IMR-90 (cell line): ENCODE results near the gene COIL. TPM values are rescaled to one million over a fixed set of nuclear protein-coding genes. Genes with fewer than 3 reads are reported as not detected.

ENCODE experiments used
- ATAC-seq: fragments of 200-7000 bp; cut with Tn5 transposase; 2 replicates; pipeline ENCODE4 v1.9.1; 2020; ENCODE audit warnings: low read depth, mild to moderate bottlenecking, moderate library complexity
- BruUV-seq: library from RNA; stranded (reverse); fragments of 400-500 nt; replicated peaks from 2 replicates; lab custom pipeline; 2021; lab: Mats Ljungman, UMichigan
- CTCF ChIA-PET: fragments of 300-600 bp; formaldehyde crosslinking; extraction: SDS; loops from one replicate; lab custom pipeline; 2021; ENCODE audit warnings: antibody characterized with exemption; lab: Yijun Ruan, JAX
- POLR2A ChIA-PET: fragments of 300-600 bp; sonication (Branson Sonifier 250); formaldehyde crosslinking; loops from one replicate; lab custom pipeline; 2022; ENCODE audit warnings: antibody characterized with exemption; ENCODE audit not compliant: unreplicated experiment; lab: Charles Lee
- DNase-seq: peaks from one replicate; pipeline ENCODE4 v3.0.0; 2013
- H2AFZ ChIP-seq: replicated peaks from 2 replicates; pipeline ENCODE3; 2013; ENCODE audit warnings: low read length, mild to moderate bottlenecking; ENCODE audit not compliant: poor library complexity
- H2AK5ac ChIP-seq: 2 replicates; pipeline ENCODE4 v1.6.1; 2013; ENCODE audit warnings: low read depth, low read length, inconsistent platforms
- H2AK9ac ChIP-seq: replicated peaks from 2 replicates; pipeline ENCODE3; 2013; ENCODE audit warnings: mild to moderate bottlenecking, low read depth, low read length, moderate library complexity; ENCODE audit not compliant: poor library complexity
- H2BK120ac ChIP-seq: 2 replicates; pipeline ENCODE4 v1.6.1; 2013; ENCODE audit warnings: low read depth, low read length, inconsistent platforms
- H2BK15ac ChIP-seq: 3 replicates; pipeline ENCODE4 v1.6.1; 2013; ENCODE audit warnings: low read depth, low read length, inconsistent platforms
- H2BK20ac ChIP-seq: 2 replicates; pipeline ENCODE4 v1.6.1; 2013; ENCODE audit warnings: low read depth, mild to moderate bottlenecking, inconsistent platforms, low read length, moderate library complexity
- H2BK5ac ChIP-seq: 2 replicates; pipeline ENCODE4 v1.6.1; 2013; ENCODE audit warnings: mild to moderate bottlenecking, low read depth, low read length, inconsistent platforms; ENCODE audit not compliant: poor library complexity, severe bottlenecking
- H3K14ac ChIP-seq: replicated peaks from 2 replicates; pipeline ENCODE4 v1.6.1; 2013; ENCODE audit warnings: low read depth, low read length, inconsistent platforms
- H3K18ac ChIP-seq: 2 replicates; pipeline ENCODE4 v1.6.1; 2013; ENCODE audit warnings: low read depth, low read length, control low read depth
- H3K23ac ChIP-seq: 2 replicates; pipeline ENCODE4 v1.6.1; 2013; ENCODE audit warnings: low read depth, low read length, inconsistent platforms
- H3K27ac ChIP-seq: 2 replicates; pipeline ENCODE4 v1.5.1; 2013; ENCODE audit warnings: mild to moderate bottlenecking, control low read depth, low read length; ENCODE audit not compliant: insufficient read depth
- H3K27me3 ChIP-seq: 2 replicates; pipeline ENCODE4 v1.6.1; 2013; ENCODE audit warnings: low read length; ENCODE audit not compliant: control insufficient read depth, insufficient read depth
- H3K36me3 ChIP-seq: 2 replicates; pipeline ENCODE4 v1.6.1; 2013; ENCODE audit warnings: low read length, mixed read lengths; ENCODE audit not compliant: control insufficient read depth, insufficient read depth
- H3K4ac ChIP-seq: 2 replicates; pipeline ENCODE4 v1.6.1; 2013; ENCODE audit warnings: low read depth, low read length, inconsistent platforms
- H3K4me1 ChIP-seq: 2 replicates; pipeline ENCODE4 v1.6.1; 2013; ENCODE audit warnings: low read length, mixed read lengths; ENCODE audit not compliant: control insufficient read depth, insufficient read depth
- H3K4me2 ChIP-seq: 2 replicates; pipeline ENCODE4 v1.6.1; 2013; ENCODE audit warnings: low read depth, mild to moderate bottlenecking, control low read depth, low read length, moderate library complexity
- H3K4me3 ChIP-seq: 2 replicates; pipeline ENCODE4 v1.5.1; 2013; ENCODE audit warnings: low read depth, mild to moderate bottlenecking, control low read depth, low read length, moderate library complexity; ENCODE audit not compliant: insufficient read depth
- H3K56ac ChIP-seq: 2 replicates; pipeline ENCODE4 v1.6.1; 2013; ENCODE audit warnings: low read length, inconsistent platforms; ENCODE audit not compliant: insufficient read depth; ENCODE audit errors: extremely low read depth
- H3K79me1 ChIP-seq, 2 experiments: 2 replicates each; pipeline ENCODE4 v1.6.1; 2013; ENCODE audit warnings: low read length in 2 of 2, inconsistent platforms in 1 of 2, low read depth in 1 of 2
- H3K9ac ChIP-seq: 2 replicates; pipeline ENCODE4 v1.6.1; 2013; ENCODE audit warnings: low read depth, low read length, control low read depth
- H3K9me1 ChIP-seq: 2 replicates; pipeline ENCODE4 v1.6.1; 2013; ENCODE audit warnings: low read length, inconsistent platforms; ENCODE audit not compliant: insufficient read depth
- H3K9me3 ChIP-seq: 2 replicates; pipeline ENCODE4 v1.6.1; 2013; ENCODE audit warnings: low read length; ENCODE audit not compliant: control insufficient read depth, insufficient read depth
- H4K20me1 ChIP-seq: 2 replicates; pipeline ENCODE4 v1.6.1; 2013; ENCODE audit warnings: low read length, inconsistent platforms; ENCODE audit not compliant: insufficient read depth
- H4K5ac ChIP-seq: 2 replicates; pipeline ENCODE4 v1.6.1; 2013; ENCODE audit warnings: mild to moderate bottlenecking, low read depth, low read length, control low read depth
- H4K8ac ChIP-seq, 2 experiments: 2 replicates each; pipeline ENCODE4 v1.6.1; 2013; ENCODE audit warnings: low read depth in 2 of 2, low read length in 2 of 2, control low read depth in 1 of 2, inconsistent platforms in 1 of 2
- H4K91ac ChIP-seq: 2 replicates; pipeline ENCODE4 v1.6.1; 2013; ENCODE audit warnings: low read depth, low read length, inconsistent platforms; ENCODE audit not compliant: insufficient read depth
- BHLHE40 ChIP-seq: fragments of 150-350 bp; IDR thresholded peaks from 2 replicates; pipeline ENCODE4 v1.6.1; 2016; ENCODE audit warnings: mild to moderate bottlenecking, low read depth, low read length
- CHD1 ChIP-seq: IDR thresholded peaks from 2 replicates; pipeline ENCODE4 v1.6.1; 2012; ENCODE audit warnings: low read depth, low read length, improper control_type of control experiment
- CTCF ChIP-seq: conservative IDR thresholded peaks from 2 replicates; pipeline ENCODE4 v1.5.1; 2012; ENCODE audit warnings: mild to moderate bottlenecking, low read depth, low read length, improper control_type of control experiment
- ELK1 ChIP-seq: fragments of 150-350 bp; IDR thresholded peaks from 2 replicates; pipeline ENCODE4 v1.6.1; 2016; ENCODE audit warnings: low read depth, mild to moderate bottlenecking, low read length, moderate library complexity, borderline replicate concordance
- FOS ChIP-seq: fragments of 150-350 bp; IDR thresholded peaks from 2 replicates; pipeline ENCODE4 v1.6.1; 2016; ENCODE audit warnings: low read depth, low read length
- MAFK ChIP-seq: IDR thresholded peaks from 2 replicates; pipeline ENCODE4 v1.6.1; 2012; ENCODE audit warnings: low read depth, low read length, improper control_type of control experiment
- MAZ ChIP-seq: IDR thresholded peaks from 2 replicates; pipeline ENCODE4 v1.6.1; 2012; ENCODE audit warnings: low read depth, mild to moderate bottlenecking, low read length, improper control_type of control experiment, moderate library complexity, borderline replicate concordance
- NFE2L2 ChIP-seq: fragments of 150-350 bp; IDR thresholded peaks from 2 replicates; pipeline ENCODE4 v1.6.1; 2016; ENCODE audit warnings: low read depth, mild to moderate bottlenecking, low read length
- POLR2A ChIP-seq: IDR thresholded peaks from 2 replicates; pipeline ENCODE4 v1.6.1; 2012; ENCODE audit warnings: mild to moderate bottlenecking, low read depth, low read length
- RAD21 ChIP-seq: IDR thresholded peaks from 2 replicates; pipeline ENCODE4 v1.6.1; 2012; ENCODE audit warnings: low read length, improper control_type of control experiment
- RFX5 ChIP-seq: IDR thresholded peaks from 2 replicates; pipeline ENCODE4 v1.8.0; 2012; ENCODE audit warnings: low read depth, mild to moderate bottlenecking, low read length, moderate library complexity
- SMC3 ChIP-seq: fragments of 150-350 bp; IDR thresholded peaks from 2 replicates; pipeline ENCODE4 v1.6.1; 2016; ENCODE audit warnings: low read depth, mild to moderate bottlenecking, antibody characterized with exemption, low read length, moderate library complexity
- USF2 ChIP-seq: fragments of 150-350 bp; IDR thresholded peaks from 2 replicates; pipeline ENCODE4 v1.6.1; 2017; ENCODE audit warnings: mild to moderate bottlenecking, antibody characterized with exemption, low read length, low read depth
- WGBS, 2 experiments: methylation state at CpG; one replicate each; pipeline versions ENCODE4 v1.1.5 to v1.1.7; 2013; ENCODE audit warnings: missing lambda C conversion rate in 2 of 2; ENCODE audit not compliant: insufficient read length in 1 of 2; ENCODE audit errors: extremely low coverage in 2 of 2; 5-methylcytosine and 5-hydroxymethylcytosine counted together
- dilution Hi-C: fragments of 300-500 bp; cut with HindIII; formaldehyde crosslinking; loops from one replicate; pipeline ENCODE4 v1.14.3; 2018; ENCODE audit warnings: low sequenced_read_pairs; ENCODE audit not compliant: unreplicated experiment
- in situ Hi-C: fragments of 300-500 bp; cut with MboI; formaldehyde crosslinking; loops from 3 replicates; pipeline ENCODE4 v1.14.3; 2019; ENCODE audit warnings: low sequenced_read_pairs, inconsistent platforms, mixed read lengths
- intact Hi-C: fragments of 100-400 bp; cut with micrococcal nuclease; formaldehyde crosslinking; loops from 2 replicates; pipeline ENCODE4 v1.10.0; 2022
- polyA plus RNA-seq, 3 experiments: library from polyadenylated mRNA; depleted of rRNA; stranded (reverse); fragments of >200 nt; gene quantifications; 2 replicates each; pipeline ENCODE4 v1.2.3, GENCODE V29; 2012; ENCODE audit warnings: low replicate concordance in 1 of 3
- total RNA-seq: library from RNA; depleted of rRNA; stranded (reverse); fragments of >200 nt; gene quantifications from 2 replicates; pipeline ENCODE4 v1.2.3, GENCODE V29; 2012

The COIL gene
- total and polyA plus RNA-seq, 2 of the 4 experiments (the other 2 are of a cell fraction): 5.2 to 13.3 TPM

- TF ChIP-seq SMC3 (no peak), NFE2L2 (no peak), MAFK (no peak)
Measured at GRCh38 chr17:56976941-56977608, 16.2 kb upstream of the COIL start (continued).

GRCh38 chr17:56975656-56976055 lies 14.8 kb upstream of the COIL start:
- peaks cover 8% of the 10 kb centered on the region for H3K27me3 ChIP-seq
- H3K9me1 ChIP-seq: no peaks in the 10 kb centered on the region
- no peak overlapping the region for H2BK15ac ChIP-seq
- H3K4me3 ChIP-seq: no peak overlapping the region
- ChIA-PET POLR2A (no interaction called here), CTCF (interaction anchor here (0.6 kb wide), 1 partner anchor 35 kb away, joined by 7 read pairs; no protein-coding TSS in a partner anchor)
- no peak overlapping the region for H2AK9ac ChIP-seq
- H2BK120ac ChIP-seq: no peak overlapping the region
- no peak overlapping the region for H2BK20ac ChIP-seq
- H3K14ac ChIP-seq: no peak overlapping the region
- H3K56ac ChIP-seq: no peak overlapping the region
- no peak overlapping the region for H3K23ac ChIP-seq
- H2AK5ac ChIP-seq: no peak overlapping the region
- in situ Hi-C loops (no loop called here), intact Hi-C loops (loop anchor here (2.0 kb wide), 1 partner anchor 15 kb away; the partner anchor contains the start of gene COIL), dilution Hi-C loops (no loop called here)
- no peak overlapping the region for H4K5ac ChIP-seq
- H3K9me3 ChIP-seq: peaks cover 1% of the 10 kb centered on the region; the same call in 1 of the 2 replicates
- no peak overlapping the region for H4K8ac ChIP-seq
- H4K20me1 ChIP-seq: no peaks in the 10 kb centered on the region
- BruUV-seq: no TSS peak
- no peak overlapping the region for H3K27ac ChIP-seq
- H3K18ac ChIP-seq: no peak overlapping the region
- H3K4me1 ChIP-seq: peaks cover 3% of the 10 kb centered on the region
- H4K91ac ChIP-seq: no peak overlapping the region
- H2AFZ ChIP-seq: no peak overlapping the region
- H3K36me3 ChIP-seq: no peaks in the 10 kb centered on the region
- H3K4ac ChIP-seq: no peak overlapping the region
- H3K79me1 ChIP-seq: no peaks in the 10 kb centered on the region
- no peak overlapping the region for H3K9ac ChIP-seq
- no CpG with 5 or more reads among the region's 2 CpGs for WGBS, 2 experiments
- no peak for TF ChIP-seq CHD1
- TF ChIP-seq NFE2L2: no peak
- TF ChIP-seq BHLHE40: no peak
- no peak for TF ChIP-seq SMC3
- TF ChIP-seq USF2: no peak
- TF ChIP-seq CTCF: no peak
- no peak for TF ChIP-seq RAD21
- no peak for TF ChIP-seq POLR2A
- no peak for TF ChIP-seq RFX5
- no peak for TF ChIP-seq MAZ
- no peak for TF ChIP-seq MAFK
- no peak for TF ChIP-seq FOS
- TF ChIP-seq ELK1: no peak
- H3K4me2 ChIP-seq: no peak overlapping the region
- DNase-seq: no peak
- no peak overlapping the region for H2BK5ac ChIP-seq
- no peak for ATAC-seq
